HTR-8/SVneo (cell line): Measurements from ENCODE around the gene DPM3.
"Not testable (repeated sequence)": the region's sequence is repeated elsewhere in the genome, so short reads cannot be mapped to it uniquely, and the experiment has no call there.

Source experiments
- DNase-seq: peaks from one replicate; pipeline ENCODE4 v3.0.0; 2011; ENCODE audit warnings: low spot score, mixed read lengths; ENCODE audit not compliant: insufficient read length
- FAIRE-seq: peaks from 2 replicates; lab custom pipeline; 2011; peaks lifted over from hg19 to GRCh38; lab: Jason Lieb, UNC

The DPM3 gene

DNA sequence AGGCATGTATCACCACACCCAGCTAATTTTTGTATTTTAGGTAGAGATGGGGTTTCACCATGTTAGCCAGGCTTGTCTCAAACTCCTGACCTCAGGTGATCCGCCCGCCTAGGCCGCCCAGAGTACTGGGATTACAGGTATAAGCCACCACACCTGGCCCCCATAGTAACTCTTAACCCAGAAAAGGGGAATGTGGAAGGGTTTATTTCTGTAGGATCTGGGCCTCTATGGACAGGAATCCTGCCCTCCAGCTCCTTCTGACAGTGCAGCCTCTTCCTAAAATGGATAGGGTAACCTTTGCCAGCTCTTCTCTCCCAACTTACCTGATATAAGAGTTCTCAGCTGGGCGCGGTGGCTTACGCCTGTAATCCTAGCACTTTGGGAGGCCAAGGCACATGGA is 22.3 kb upstream of the DPM3 start:
- not testable (repeated sequence) for DNase-seq, FAIRE-seq

DNA sequence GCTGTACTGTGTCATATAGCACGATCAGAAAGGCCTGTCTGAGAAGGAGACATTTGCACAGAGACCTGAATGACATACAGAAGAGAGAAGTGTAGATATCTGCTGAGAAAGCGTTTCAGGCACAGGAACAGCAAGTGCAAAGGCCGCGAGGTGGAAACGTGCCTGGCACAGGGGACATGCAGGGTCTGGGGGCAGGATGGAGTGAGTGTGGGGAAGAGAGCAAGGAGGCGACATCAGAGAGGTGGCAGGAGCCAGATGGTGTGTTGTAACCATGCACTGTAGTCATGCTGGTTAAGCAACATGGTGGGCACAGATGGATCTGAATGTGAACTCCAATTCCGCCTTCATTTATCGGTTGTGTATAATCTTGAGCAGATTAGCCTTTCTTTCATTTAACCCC is 19.8 kb upstream of the DPM3 start:
- no peak for FAIRE-seq
- no peak for DNase-seq

DNA sequence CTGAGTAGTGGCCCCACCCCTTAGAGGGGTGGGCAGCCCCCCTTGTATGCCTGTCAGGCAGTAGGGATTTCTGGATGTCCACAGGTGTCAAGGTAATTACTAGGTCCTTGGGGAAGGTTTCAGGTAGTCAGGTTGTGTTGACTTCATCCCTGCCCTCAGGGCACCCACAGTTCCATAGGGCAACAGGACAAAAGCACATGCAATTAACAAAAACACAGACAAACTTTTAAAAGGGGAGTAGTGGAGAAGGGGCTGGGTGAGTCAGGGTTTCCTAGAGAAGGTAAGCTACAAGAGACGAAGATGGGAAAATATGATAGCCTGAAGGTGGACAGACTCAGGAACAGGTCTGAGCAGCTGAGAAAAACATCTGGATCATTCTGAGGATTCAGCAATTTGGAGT is 18.7 kb upstream of the DPM3 start:
- FAIRE-seq (no peak), DNase-seq (no peak)

DNA sequence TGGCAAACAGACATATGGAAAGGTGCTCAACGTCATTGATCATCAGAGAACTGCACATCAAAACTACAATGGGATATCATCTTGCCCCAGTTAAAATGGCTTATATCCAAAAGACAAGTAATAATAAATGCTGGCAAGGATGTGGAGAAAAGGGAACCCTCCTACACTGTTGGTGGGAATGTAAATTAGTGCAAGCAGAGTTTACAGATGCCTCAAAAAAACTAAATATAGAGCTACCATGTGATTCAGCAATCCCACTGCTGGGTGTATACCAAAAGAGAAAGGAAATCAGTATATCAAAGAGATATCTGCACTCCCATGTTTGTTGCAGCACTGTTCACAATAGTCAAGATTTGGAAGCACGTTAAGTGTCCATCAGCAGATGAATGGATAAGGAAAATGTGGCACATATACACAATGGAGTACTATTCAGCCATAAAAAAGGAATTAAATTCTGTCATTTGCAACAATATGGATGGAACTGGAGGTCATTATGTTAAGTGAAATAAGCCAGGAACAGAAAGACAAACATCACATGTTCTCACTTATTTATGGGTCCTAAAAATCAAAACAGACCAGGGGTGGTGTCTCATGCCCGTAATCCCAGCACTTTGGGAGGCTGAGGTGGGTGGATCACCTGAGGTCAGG is 15.8 kb upstream of the DPM3 start:
- DNase-seq, FAIRE-seq: not testable (repeated sequence)

DNA sequence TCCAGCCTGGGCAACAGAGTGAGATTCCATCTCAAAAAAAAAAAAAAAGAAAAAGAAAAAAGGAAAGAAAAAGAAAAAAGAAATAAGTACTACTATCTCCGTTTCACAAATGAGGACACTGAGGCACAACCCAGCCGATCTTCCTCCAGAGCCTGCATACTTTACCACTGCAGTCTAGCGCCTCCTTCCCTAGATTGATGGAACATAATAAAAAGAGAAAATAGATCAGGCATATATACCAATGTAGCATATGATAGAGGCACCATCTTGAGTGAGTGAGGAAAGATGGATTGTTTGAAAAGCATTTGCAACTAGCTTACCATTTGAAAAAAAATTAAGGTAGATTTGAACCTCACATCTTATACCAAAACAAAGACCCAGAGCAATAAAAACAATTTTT is 5.2 kb upstream of the DPM3 start:
- DNase-seq = no peak
- no peak for FAIRE-seq

DNA sequence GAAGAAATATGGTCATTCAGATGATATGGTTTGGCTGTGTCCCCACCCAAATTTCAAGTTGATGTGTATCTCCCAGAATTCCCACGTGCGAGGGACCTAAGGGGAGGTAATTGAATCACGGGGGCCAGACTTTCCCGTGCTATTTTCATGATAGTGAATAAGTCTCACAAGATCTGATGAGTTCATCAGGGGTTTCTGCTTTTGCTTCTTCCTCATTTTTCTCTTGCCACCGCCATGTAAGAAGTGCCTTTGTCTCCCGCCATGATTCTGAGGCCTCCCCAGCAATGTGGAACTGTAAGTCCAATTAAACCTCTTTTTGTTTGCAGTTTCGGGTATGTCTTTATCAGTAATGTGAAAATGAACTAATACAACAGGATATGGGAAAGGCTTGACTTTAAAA is 1.4 kb upstream of the DPM3 start:
- no peak for FAIRE-seq

DNA sequence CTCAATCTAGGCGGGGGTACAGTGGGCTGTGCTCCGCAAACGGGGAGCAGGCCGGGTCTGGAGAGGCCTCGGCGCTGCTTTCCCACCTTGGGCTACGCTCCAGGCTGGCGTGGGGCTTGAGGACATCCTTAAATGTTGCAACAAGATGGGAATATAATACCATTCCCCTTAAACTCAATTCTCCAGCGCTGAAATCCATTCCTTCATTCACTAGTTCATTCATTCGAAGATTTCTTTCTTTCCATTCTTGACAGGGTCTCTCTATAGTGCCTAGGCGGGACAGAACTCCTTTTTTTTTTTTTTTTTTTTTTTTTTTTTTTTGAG is 261 bp upstream of the DPM3 start:
- no peak for DNase-seq
- no peak for FAIRE-seq

More for the DNA sequence above, 1.4 kb upstream of the DPM3 start:
- no peak for DNase-seq

DNA sequence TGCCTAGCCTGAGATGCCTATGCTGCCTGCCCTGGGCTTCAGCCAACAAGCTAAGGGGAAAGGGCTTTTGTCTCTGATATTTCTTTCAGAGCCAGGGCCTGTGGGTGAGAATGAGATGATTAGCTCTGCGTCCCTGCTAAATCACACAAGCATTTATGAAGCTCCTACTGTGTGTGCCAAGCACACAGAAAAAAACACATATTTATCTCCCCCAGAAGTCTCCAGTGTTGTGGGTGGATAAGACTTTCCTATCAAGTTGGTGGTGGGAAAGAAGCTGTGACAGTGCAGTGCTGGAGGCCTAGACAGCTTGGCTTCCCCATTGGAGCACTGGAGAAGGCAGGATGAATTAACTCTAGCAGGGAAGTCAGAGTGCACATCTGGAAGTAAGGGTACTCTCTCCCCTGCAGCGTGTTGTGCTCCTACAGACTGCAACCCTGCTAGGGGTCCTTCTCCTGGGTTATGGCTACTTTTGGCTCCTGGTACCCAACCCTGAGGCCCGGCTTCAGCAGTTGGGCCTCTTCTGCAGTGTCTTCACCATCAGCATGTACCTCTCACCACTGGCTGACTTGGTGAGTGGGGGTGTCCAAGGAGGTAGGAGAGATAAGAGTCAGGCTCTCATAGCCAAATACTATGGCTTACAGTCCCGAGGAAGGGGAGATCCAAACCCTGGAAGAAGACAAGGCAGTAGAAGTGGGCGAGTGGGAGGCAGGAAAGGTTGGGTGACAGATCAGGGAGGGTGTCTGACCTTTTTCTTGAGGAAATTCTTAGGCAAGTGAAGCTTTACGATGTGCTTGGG is 3.0 kb downstream of the DPM3 start:
- FAIRE-seq = no peak
- no peak for DNase-seq

DNA sequence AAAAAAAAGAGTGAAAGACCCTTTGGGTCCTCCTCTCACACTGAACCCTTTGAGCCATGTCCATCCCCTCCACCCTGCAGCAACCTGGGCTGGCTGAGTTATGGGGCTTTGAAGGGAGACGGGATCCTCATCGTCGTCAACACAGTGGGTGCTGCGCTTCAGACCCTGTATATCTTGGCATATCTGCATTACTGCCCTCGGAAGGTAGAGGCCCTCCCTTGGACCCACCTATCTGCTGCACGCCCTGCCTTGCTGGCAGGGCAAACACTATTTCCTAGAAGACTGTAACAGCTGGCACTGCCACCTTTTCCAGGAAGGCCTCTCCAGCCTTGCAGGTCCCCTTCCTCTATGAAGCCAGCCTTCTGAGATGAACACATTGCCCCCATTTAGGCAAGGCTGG is 3.6 kb downstream of the DPM3 start:
- no peak for DNase-seq

DNA sequence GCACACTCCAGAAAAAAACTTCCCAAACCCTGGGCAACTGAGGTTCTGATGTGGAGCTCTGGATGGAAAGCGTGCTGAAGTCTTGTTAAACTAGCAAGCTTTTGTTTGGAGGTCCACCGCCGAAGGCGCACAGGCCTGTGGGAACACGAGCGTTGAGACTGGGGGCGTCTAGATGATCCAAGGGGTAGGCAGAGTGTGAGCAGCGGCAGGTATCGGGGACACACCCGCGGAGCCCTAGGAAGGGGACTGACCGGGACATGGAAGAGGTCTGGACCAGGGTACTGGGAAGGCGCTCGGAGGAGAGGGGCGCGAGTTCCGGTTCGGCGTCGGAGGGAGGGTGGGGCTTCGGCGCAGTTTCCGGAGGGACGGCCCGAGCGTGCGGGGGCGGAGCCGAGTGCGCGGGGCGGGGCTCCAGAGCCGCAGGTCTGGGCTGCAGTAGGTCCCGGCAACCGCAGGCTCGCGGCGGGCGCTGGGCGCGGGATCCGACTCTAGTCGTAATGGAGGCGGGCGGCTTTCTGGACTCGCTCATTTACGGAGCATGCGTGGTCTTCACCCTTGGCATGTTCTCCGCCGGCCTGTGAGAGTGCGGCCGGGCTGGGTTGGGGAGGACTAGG is 4.8 kb downstream of the DPM3 start, which contains the start of gene SLC50A1:
Gene SLC50A1 (plus strand): TSS at position 438 of the 614 bp plus-strand sequence. CDS start 60 bp downstream, at position 498.
- DNase-seq = peak; percentile 73
- no peak for FAIRE-seq

More for the DNA sequence above, 3.6 kb downstream of the DPM3 start:
- no peak for FAIRE-seq

DNA sequence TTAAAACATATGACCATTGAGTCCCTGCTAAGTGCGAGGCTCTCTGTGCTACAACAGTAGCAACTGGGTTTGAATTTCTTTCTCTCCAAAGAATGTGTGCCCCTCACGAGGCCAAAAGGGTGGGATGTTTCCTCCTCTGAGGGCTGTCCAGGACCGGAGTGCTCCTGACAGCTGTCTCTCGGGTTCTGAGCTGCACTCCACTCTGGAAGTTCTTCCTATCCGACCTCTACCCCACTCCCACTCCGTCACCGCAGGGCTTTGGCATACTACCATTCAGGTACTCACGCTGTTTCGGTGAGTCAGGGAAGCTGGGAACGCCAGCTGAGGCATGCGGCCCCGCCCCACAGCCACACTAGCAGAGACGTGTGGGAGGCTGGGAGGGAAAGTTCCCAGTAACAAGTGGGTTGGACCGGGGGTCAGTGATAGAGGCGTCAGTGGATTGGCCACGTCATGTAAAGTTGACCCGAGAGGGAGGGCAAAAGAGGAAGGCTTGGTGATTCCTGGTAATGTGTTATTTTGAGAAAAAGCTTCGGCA is 5.4 kb downstream of the DPM3 start:
- DNase-seq = peak; percentile 80
- no peak for FAIRE-seq

DNA sequence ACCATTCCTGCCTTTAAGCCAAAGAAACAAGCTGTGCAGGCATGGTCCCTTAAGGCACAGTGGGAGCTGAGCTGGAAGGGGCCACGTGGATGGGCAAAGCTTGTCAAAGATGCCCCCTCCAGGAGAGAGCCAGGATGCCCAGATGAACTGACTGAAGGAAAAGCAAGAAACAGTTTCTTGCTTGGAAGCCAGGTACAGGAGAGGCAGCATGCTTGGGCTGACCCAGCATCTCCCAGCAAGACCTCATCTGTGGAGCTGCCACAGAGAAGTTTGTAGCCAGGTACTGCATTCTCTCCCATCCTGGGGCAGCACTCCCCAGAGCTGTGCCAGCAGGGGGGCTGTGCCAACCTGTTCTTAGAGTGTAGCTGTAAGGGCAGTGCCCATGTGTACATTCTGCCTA is 6.0 kb downstream of the DPM3 start:
- no peak for DNase-seq
- FAIRE-seq = no peak

DNA sequence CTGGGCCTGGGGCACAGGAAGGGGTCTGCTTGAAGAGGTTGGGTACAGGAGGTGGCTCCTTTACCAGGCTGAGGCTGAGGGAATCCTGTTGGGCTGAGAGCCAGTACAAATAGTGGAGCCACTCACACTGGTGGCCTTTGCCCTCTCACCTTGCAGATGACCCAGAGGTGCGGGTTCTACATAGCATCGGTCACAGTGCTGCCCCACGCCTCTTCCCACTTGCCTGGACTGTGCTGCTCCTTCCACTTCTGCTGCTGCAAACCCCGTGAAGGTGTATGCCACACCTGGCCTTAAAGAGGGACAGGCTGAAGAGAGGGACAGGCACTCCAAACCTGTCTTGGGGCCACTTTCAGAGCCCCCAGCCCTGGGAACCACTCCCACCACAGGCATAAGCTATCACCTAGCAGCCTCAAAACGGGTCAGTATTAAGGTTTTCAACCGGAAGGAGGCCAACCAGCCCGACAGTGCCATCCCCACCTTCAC is 6.5 kb downstream of the DPM3 start:
- DNase-seq (no peak), FAIRE-seq (no peak)

DNA sequence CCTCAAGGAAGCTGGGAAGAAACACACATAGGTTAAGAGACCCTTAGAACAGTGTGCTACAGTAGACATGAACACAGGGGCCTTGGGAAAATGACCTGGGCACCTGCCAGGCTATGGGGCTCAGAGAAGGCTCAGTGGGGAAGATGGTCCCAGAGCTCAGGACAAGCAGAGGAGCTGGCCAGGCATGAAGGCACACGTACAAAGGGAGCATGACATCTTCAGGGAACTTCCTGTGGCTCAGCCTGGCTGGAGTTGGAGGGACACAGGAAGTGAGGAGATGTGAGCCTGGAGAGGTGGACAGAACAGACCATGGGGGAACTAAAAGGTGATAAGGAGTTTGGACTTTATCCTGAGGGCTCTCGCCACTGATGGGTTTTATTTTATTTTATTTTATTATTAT is 8.5 kb downstream of the DPM3 start:
- FAIRE-seq (no peak), DNase-seq (no peak)

DNA sequence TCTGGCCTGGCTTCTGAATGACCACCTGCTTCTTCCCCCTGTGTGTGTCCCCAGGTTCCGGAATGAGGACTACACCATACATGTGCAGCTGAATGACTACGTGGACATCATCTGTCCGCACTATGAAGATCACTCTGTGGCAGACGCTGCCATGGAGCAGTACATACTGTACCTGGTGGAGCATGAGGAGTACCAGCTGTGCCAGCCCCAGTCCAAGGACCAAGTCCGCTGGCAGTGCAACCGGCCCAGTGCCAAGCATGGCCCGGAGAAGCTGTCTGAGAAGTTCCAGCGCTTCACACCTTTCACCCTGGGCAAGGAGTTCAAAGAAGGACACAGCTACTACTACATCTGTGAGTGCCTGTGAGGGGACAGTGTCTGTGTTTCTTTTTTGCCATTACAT is 9.0 kb downstream of the DPM3 start:
- FAIRE-seq (no peak), DNase-seq (no peak)

DNA sequence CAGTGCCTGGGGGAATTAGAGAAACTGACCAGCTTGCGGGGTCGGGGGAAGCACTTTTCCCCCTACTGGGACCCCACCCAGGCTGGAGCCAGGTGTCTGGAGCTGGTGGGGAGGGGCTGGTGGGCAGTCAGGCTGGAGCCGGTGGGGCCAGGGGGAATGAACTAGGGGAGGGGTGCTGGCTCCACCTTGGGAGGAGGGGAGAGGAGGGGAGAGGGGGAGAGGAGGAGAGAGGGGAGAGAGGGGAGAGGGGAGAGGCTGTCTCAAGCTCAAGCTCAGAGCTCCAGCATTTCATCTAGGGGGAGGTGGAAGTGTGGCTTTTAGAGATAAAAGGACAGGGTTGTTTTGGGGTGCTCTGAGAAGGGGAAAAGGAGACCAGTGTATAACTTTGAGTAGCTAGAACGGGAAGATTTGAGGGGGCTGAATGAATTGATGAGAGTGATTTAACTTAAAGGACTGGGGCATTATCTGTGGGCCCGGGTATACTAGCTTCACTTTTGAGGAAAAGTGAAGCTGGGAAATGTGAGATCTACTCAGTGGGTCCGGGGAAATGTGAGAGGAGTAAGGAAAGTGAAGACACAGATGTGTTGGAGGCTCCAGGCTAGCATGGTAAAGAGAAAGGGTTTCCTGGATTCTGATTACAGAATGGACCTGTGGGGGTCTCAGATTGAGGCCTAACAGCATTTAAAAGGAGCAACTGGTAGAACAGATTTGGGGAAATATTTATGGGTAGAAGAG is 9.9 kb downstream of the DPM3 start:
- DNase-seq (no peak), FAIRE-seq (no peak)

DNA sequence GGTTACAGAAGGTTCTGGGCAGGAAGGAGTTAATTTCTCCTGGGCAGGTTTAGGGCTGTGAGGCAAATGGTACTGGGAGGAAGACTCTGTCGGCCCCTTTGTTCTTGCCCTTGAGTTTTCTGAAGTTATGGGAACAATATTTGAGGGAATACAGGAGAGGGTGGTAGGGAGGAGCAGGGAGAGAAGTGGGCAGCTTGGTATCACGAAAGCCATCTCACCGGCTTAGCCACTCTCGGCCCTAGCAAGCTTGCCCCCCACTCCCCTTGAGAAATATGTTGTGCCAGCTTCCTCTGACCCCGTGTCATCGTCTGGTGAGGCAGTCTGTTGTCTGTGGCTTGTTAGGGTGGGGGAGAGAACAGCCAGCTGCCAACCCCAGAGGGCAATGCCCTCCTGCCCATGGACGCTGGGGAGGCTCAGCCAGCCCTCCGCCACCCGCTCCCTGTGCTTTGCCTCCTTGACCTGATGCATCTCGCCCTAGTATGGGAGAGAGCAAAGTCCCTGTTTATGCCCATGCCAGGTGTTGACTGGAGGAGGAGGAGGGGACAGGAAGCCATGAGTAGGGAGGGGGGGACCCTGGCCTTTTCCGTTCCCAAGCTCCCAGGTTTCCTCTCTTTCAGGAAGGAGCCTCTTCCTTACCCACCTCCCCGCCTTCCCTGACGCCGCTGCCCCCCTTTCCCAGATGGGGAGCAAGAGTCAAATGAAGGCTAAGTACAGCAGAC is 11.4 kb downstream of the DPM3 start:
- DNase-seq (no peak), FAIRE-seq (no peak)

DNA sequence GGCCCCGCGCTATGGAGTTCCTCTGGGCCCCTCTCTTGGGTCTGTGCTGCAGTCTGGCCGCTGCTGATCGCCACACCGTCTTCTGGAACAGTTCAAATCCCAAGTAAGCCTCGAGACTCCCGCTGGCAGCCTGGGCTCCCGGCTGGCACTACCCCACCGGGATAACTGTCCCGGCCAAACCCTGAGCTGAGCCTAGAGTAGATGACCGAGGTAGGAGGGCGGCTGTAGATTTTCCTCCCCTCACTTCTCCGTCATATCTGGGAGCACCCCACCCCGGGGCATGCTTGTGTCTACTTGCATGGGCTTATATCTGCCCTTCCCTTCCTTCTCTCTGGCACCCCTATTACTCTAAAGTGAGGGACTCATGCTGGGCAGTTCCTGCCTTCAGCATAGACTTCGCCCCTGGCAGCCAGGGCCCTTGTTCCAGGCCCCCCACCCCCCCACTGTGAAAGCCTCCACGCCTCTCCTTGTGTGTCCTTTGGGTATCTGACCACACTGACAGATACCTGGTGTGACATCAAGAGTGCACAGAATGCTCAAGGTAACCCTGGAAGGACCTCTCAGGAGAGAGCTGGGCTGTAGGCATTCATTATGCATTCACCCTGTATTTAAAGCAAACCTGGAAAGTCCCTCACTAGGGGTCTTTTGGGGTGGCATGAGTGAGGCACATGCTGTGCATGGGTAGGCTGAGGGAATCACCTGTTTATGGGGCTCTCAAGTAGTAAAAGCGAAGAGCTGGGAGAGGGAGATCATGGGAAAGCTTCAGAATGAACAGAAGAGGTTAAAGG is 12.2 kb downstream of the DPM3 start:
- FAIRE-seq (no peak), DNase-seq (no peak)
